Measurements from ENCODE around the gene SLC38A7. TPM values are rescaled to one million over a fixed set of nuclear protein-coding genes. Genes with fewer than 3 reads are reported as not detected.
A peak's percentile ranks its signal among the peaks of the same experiment; 100 is the strongest.
"Not testable (repeated sequence)": the region's sequence is repeated elsewhere in the genome, so short reads cannot be mapped to it uniquely, and the experiment has no call there.

The SLC38A7 gene
- total RNA-seq, 2 experiments from 2014 or later, result 10.4 to 12.3 TPM

DNA sequence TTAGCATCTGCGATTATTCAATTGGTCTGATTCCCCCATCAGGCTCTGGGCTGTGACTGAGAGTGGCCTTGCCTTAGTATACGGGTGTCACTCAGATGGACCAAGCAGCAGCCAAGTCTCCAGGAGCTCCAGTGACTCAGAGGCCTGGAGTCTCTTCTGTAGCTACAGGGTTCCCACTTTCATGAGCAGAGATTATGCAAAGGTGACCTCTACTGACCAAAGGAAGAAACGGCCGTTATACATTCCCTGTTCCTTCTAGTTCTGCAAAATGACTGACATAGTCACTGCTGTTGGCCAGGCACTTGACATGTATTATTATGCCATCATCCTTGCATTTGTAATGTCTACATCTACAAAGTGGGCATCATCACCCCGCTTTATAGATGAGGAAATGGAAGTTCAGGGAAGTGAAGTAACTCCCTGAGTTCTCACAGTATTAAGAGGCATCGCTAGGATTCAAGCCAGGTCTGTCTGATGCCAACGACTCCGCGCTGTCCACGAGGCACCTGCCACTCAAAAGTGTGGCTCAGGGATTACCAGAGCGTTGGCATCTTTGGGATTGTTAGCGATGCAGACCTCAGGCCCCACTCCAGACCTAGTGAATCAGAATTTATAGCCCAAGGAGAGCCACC is 23.3 kb downstream of the SLC38A7 start:
- H3K27me3 Mint-ChIP-seq, result peaks cover 3% of the 10 kb centered on the region
- no peaks in the 10 kb centered on the region for H3K4me1 Mint-ChIP-seq
- CTCF ChIA-PET, result interaction anchor here (0.8 to 1.8 kb wide), 10 partner anchors 10 to 324 kb away, joined by 3 to 10 read pairs (median 4); partner anchors contain the start of gene SLC38A7
- no peak overlapping the region for H3K4me3 Mint-ChIP-seq
- ATAC-seq (peak; percentile 80), DNase-seq (peak; percentile 42)
- H3K36me3 Mint-ChIP-seq, result no peaks in the 10 kb centered on the region
- H3K27ac Mint-ChIP-seq, result no peak overlapping the region
- H3K9me3 Mint-ChIP-seq (ENCODE audit: low read depth), result no peaks in the 10 kb centered on the region

DNA sequence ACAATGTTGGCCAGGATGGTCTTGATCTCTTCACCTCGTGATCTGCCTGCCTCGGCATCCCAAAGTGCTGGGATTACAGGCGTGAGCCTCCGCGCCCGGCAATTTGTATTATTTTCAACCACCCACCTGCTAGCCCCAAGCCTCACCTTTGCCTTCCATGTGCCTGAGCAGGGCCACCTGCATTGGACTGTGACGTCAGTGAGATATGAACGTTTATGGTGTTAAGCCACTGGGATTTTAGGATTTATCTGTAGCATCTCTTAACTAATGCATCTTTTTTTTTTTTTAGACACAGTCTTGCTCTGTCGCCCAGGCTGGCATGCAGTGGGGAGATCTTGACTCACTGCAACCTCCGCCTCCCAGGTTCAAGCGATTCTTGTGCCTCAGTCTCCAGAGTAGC is 24.7 kb downstream of the SLC38A7 start:
- not testable (repeated sequence) for H3K27me3 Mint-ChIP-seq; ATAC-seq; H3K4me1 Mint-ChIP-seq; H3K27ac Mint-ChIP-seq; DNase-seq; H3K36me3 Mint-ChIP-seq; H3K9me3 Mint-ChIP-seq (ENCODE audit: low read depth); H3K4me3 Mint-ChIP-seq
- CTCF ChIA-PET, result interaction anchor here (1.2 to 2.3 kb wide), 2 partner anchors 19 to 148 kb away, joined by 4 to 10 read pairs; no protein-coding TSS in a partner anchor

DNA sequence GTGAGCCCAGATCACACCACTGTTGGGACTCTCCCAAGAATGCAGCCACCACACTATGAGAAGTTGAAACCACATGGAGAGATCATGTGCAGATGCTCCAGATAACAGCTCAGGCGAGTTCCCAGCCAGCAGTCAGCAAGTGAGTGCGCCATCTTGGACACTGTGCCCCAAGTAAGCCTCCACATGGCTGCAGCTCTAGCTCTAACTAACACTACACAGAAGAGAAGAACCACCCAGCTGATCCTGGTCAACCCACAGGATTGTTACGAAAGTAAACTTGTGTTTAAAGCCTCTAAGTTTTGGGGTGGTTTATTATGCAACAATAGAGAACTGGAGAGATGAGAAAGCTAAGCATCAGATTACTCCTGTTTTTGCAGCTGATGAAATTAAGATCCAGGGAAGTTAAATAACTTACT is 25.8 kb downstream of the SLC38A7 start:
- no peaks in the 10 kb centered on the region for H3K4me1 Mint-ChIP-seq
- CTCF ChIA-PET, result interaction anchor here (0.9 to 2.3 kb wide), 3 partner anchors 97 to 147 kb away, joined by 3 to 10 read pairs (median 5); no protein-coding TSS in a partner anchor
- DNase-seq (no peak), ATAC-seq (no peak)
- no peak overlapping the region for H3K27ac Mint-ChIP-seq
- H3K9me3 Mint-ChIP-seq (ENCODE audit: low read depth), result no peaks in the 10 kb centered on the region
- H3K27me3 Mint-ChIP-seq, result peaks cover 3% of the 10 kb centered on the region
- H3K4me3 Mint-ChIP-seq, result no peak overlapping the region
- H3K36me3 Mint-ChIP-seq, result no peaks in the 10 kb centered on the region

DNA sequence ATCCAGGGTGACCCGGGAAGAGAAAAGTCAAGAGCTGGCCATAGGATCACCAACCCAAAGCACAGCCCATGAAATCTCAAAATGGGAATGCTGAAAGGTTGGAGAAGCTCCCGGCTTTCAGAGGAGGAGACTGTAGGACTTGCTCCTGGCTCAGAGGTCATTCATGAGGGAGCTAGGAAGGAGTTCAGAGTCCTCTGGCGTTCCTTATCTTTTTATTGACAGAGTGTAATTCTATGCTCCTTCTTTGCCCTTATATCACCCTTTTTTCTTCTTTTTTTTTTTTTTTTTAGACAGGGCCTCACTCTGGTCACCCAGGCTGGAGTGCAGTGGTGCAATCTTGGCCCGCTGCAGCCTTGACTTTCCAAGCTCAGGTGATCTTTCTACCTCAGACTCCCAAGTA is 27.7 kb downstream of the SLC38A7 start:
- Mint-ChIP-seq H3K27me3 (peaks cover 3% of the 10 kb centered on the region), H3K9me3 (ENCODE audit: low read depth) (no peaks in the 10 kb centered on the region), H3K27ac (no peak overlapping the region), H3K36me3 (no peaks in the 10 kb centered on the region), H3K4me3 (no peak overlapping the region), H3K4me1 (no peaks in the 10 kb centered on the region)
- ATAC-seq (no peak), DNase-seq (no peak)
- CTCF ChIA-PET, result interaction anchor here (0.7 to 1.0 kb wide), 2 partner anchors 145 to 146 kb away, joined by 3 read pairs; no protein-coding TSS in a partner anchor

DNA sequence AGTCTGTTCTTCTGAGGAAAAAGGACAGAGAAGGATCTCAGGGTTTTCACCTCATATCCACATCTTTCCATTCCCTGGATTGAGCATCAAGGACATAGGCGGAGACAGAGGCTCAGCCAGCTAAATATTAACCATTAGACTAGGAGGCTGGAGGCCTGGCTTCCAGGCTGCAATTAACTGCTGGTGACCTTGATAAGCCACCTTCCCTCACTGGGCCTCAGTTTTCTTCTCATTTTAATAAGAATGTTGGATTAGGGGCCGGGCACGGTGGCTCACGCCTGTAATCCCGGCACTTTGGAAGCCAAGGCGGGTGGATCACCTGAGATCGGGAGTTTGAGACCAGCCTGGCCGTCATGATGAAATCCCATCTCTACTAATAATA is 29.4 kb downstream of the SLC38A7 start:
- no peaks in the 10 kb centered on the region for H3K4me1 Mint-ChIP-seq

GRCh38 chr16:58654560-58655214 is 29.9 kb downstream of the SLC38A7 start:
- H3K4me1 Mint-ChIP-seq, result no peaks in the 10 kb centered on the region
- H3K36me3 Mint-ChIP-seq, result no peaks in the 10 kb centered on the region

More for the DNA sequence above, 29.4 kb downstream of the SLC38A7 start:
- DNase-seq, result no peak
- CTCF ChIA-PET, result interaction anchor here (0.9 kb wide), 1 partner anchor 102 kb away, joined by 7 read pairs; no protein-coding TSS in a partner anchor
- Mint-ChIP-seq H3K9me3 (ENCODE audit: low read depth) (no peaks in the 10 kb centered on the region), H3K27ac (no peak overlapping the region), H3K27me3 (peaks cover 8% of the 10 kb centered on the region), H3K36me3 (no peaks in the 10 kb centered on the region), H3K4me3 (no peak overlapping the region)
- ATAC-seq, result no peak

GRCh38 chr16:58652741-58653140 is 31.8 kb downstream of the SLC38A7 start:
- Mint-ChIP-seq H3K4me3 (no peak overlapping the region), H3K9me3 (ENCODE audit: low read depth) (no peaks in the 10 kb centered on the region), H3K27ac (no peak overlapping the region), H3K27me3 (peaks cover 5% of the 10 kb centered on the region), H3K36me3 (no peaks in the 10 kb centered on the region), H3K4me1 (no peaks in the 10 kb centered on the region)
- ATAC-seq, result no peak
- CTCF ChIA-PET, result interaction anchor here (0.6 to 1.5 kb wide), 3 partner anchors 141 to 454 kb away, joined by 3 read pairs; no protein-coding TSS in a partner anchor
- no peak for DNase-seq

More at GRCh38 chr16:58654560-58655214, 29.9 kb downstream of the SLC38A7 start:
- CTCF ChIA-PET, result interaction anchor here (0.9 kb wide), 1 partner anchor 102 kb away, joined by 7 read pairs; no protein-coding TSS in a partner anchor
- peaks cover 5% of the 10 kb centered on the region for H3K27me3 Mint-ChIP-seq
- ATAC-seq, result no peak
- H3K4me3 Mint-ChIP-seq, result no peak overlapping the region
- DNase-seq, result no peak
- no peaks in the 10 kb centered on the region for H3K9me3 Mint-ChIP-seq (ENCODE audit: low read depth)
- H3K27ac Mint-ChIP-seq, result no peak overlapping the region

DNA sequence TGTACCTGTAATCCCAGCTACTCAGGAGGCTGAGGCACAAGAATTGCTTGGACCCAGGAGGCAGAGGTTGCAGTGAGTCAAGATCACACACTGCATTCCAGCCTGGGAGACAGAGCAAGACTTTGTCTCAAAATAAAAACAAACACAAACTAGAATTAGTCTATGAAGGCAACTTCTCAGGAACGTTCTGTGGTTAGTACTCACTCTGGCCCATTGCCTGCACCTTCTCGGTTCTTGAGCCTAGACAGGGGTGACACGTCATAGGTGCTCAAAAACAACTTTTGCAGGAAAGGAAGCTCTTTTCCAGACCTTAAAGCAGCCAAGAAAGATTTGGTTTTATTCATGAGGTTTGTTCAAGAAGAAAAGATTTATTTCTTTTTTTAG is 32.6 kb downstream of the SLC38A7 start:
- Mint-ChIP-seq H3K4me1 (no peaks in the 10 kb centered on the region), H3K9me3 (ENCODE audit: low read depth) (no peaks in the 10 kb centered on the region), H3K27me3 (peaks cover 5% of the 10 kb centered on the region), H3K4me3 (no peak overlapping the region), H3K36me3 (no peaks in the 10 kb centered on the region), H3K27ac (no peak overlapping the region)
- CTCF ChIA-PET, result interaction anchor here (1.5 kb wide), 2 partner anchors 9 to 453 kb away, joined by 3 to 4 read pairs; no protein-coding TSS in a partner anchor
- DNase-seq (no peak), ATAC-seq (no peak)

- Mint-ChIP-seq H3K27me3 (peaks cover 5% of the 10 kb centered on the region), H3K4me3 (no peak overlapping the region), H3K9me3 (ENCODE audit: low read depth) (no peaks in the 10 kb centered on the region), H3K36me3 (no peaks in the 10 kb centered on the region), H3K4me1 (no peaks in the 10 kb centered on the region), H3K27ac (no peak overlapping the region)
- CTCF ChIA-PET, result no interaction called here
- DNase-seq (no peak), ATAC-seq (no peak)
These were observed 34.9 kb downstream of the SLC38A7 start for GRCh38 chr16:58649707-58650106.

GRCh38 chr16:58647107-58647506 is 37.5 kb downstream of the SLC38A7 start:
- Mint-ChIP-seq H3K36me3 (no peaks in the 10 kb centered on the region), H3K4me3 (no peak overlapping the region), H3K27ac (no peak overlapping the region), H3K9me3 (ENCODE audit: low read depth) (no peaks in the 10 kb centered on the region), H3K27me3 (peaks cover 5% of the 10 kb centered on the region), H3K4me1 (no peaks in the 10 kb centered on the region)
- no peak for ATAC-seq
- CTCF ChIA-PET, result interaction anchor here (0.9 kb wide), 1 partner anchor 9 kb away, joined by 3 read pairs; no protein-coding TSS in a partner anchor
- DNase-seq, result no peak

DNA sequence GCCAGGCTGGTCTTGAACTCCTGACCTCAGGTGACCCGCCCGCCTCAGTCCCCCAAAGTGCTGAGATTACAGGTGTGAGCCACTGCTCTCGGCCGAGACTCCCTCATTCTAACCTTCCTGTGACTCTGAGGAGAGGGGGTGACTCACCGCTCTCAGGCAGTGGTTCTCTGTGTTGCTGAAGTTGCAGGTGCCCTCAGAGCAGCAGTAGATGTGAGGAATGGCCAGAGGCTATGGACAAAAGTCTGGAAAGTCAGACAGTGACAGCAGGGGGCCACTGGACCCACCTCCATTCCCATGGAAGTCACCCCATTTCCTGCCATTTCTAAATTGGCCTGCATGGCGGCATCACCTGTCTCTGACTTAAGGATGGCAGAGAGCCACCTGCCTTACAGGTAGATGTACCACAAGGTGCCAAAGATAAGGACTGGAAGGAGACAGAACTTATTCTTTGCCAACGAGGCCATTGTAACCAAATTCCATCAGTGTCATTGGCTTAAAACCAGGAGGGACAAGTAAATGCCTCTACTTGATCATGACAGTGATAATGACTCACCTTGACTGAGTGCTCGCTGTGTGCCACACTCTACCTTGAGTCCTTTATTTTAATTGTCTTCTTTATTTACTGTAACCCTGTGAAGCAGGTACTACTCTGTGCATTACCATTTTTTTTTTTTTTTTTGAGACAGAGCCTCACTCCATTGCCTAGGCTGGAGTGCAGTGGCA is 39.6 kb downstream of the SLC38A7 start:
- ATAC-seq (no peak), DNase-seq (no peak)
- H3K27me3 Mint-ChIP-seq, result peaks cover 3% of the 10 kb centered on the region
- no peak overlapping the region for H3K4me3 Mint-ChIP-seq
- no peaks in the 10 kb centered on the region for H3K4me1 Mint-ChIP-seq
- CTCF ChIA-PET, result no interaction called here
- no peaks in the 10 kb centered on the region for H3K36me3 Mint-ChIP-seq
- H3K9me3 Mint-ChIP-seq (ENCODE audit: low read depth), result no peaks in the 10 kb centered on the region
- H3K27ac Mint-ChIP-seq, result no peak overlapping the region

DNA sequence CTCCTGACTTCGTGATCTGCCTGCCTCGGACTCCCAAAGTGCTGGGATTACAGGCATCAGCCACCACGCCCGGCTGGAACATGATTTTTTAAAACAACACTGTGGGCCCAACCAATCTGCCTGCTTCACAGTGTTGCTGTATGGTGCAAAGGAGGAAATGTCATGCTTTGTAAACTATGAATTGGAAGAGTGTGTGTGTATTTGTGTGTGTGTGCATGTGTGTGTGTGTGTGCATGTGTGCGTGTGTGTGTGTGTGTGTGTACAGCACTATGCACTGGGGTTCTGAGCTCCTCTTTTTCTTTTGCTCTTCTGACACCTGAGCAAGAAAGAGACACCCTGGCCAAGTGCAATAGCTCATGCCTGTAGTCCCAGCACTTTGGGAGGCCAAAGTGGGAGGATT is 40.5 kb downstream of the SLC38A7 start:
- H3K4me3 Mint-ChIP-seq, result no peak overlapping the region
- H3K27me3 Mint-ChIP-seq, result peaks cover 4% of the 10 kb centered on the region
- H3K36me3 Mint-ChIP-seq, result no peaks in the 10 kb centered on the region
- CTCF ChIA-PET, result no interaction called here
- H3K9me3 Mint-ChIP-seq (ENCODE audit: low read depth), result no peaks in the 10 kb centered on the region
- ATAC-seq, result no peak
- no peaks in the 10 kb centered on the region for H3K4me1 Mint-ChIP-seq
- DNase-seq, result no peak
- H3K27ac Mint-ChIP-seq, result no peak overlapping the region

GRCh38 chr16:58640949-58641348 is 43.6 kb downstream of the SLC38A7 start:
- Mint-ChIP-seq H3K4me1 (no peaks in the 10 kb centered on the region), H3K27ac (no peak overlapping the region), H3K27me3 (peaks cover 16% of the 10 kb centered on the region), H3K9me3 (ENCODE audit: low read depth) (no peaks in the 10 kb centered on the region), H3K36me3 (no peaks in the 10 kb centered on the region), H3K4me3 (no peak overlapping the region)
- DNase-seq, result no peak
- no peak for ATAC-seq
- CTCF ChIA-PET, result interaction anchor here (1.4 kb wide), 1 partner anchor 20 kb away, joined by 4 read pairs; no protein-coding TSS in a partner anchor

Measured in activated CD8-positive, alpha-beta memory T cell treated with anti-CD3 and anti-CD28 coated beads, Interleukin-2, amount 10 ng/mL, durations not matched to agents 7 days and 5 days (primary cell).